Middle frontal gyrus (tissue), 1 donor: ENCODE data around the gene IFNA21.
"Not testable (repeated sequence)": the region's sequence is repeated elsewhere in the genome, so short reads cannot be mapped to it uniquely, and the experiment has no call there.

Source experiments
- DNase-seq: peaks from one replicate; pipeline ENCODE4 v3.0.0-alpha.2; 2015; ENCODE audit warnings: low spot score; ENCODE audit errors: extremely low spot score

The IFNA21 gene

DNA sequence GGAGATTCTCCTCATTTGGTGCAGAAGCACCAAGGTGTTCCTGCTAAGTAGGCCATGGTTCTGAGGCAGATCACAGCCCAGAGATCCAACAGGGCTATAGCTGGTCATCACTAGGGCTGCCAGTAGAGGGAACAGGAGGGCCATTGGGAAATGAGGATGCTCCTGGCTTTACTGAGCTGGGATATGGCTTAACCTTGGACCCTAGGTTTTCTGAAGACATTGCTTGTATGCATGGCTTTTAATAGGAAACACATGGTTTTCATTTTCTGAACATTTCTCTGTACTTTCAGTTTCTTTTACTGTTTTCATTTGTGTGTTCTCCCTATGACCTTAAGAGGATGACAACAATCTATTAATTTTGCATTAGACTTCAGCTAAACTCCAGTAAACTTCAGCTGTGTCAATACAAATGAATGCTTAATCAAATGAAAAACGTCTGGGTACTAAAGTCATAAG, 25.0 kb downstream of the IFNA21 start, which contains the start of gene IFNW1:
Gene IFNW1 (minus strand): TSS at position 406 of the 456 bp plus-strand sequence. CDS start 262 bp downstream, at position 144.
- DNase-seq, result no peak

- DNase-seq, result no peak
These were observed 29.4 kb downstream of the IFNA21 start for GRCh38 chr9:21137020-21137419.

GRCh38 chr9:21135736-21136135, 30.7 kb downstream of the IFNA21 start:
- DNase-seq, result no peak

DNA sequence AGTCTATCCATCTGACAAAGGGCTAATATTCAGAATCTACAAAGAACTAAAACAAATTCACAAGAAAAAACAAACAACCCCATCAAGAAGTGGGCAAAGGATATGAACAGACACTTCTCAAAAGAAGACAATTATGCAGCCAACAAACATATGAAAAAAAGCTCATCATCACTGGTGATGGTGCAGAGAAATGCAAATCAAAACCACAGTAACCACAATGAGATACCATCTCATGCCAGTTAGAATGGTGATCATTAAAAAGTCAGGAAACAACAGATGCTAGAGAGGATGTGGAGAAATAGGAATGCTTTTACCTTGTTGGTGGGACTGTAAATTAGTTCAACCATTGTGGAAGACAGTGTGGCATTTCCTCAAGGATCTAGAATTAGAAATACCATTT, 38.3 kb downstream of the IFNA21 start:
- not testable (repeated sequence) for DNase-seq

- DNase-seq, result no peak
These were observed 44.7 kb downstream of the IFNA21 start for GRCh38 chr9:21121595-21122251.

DNA sequence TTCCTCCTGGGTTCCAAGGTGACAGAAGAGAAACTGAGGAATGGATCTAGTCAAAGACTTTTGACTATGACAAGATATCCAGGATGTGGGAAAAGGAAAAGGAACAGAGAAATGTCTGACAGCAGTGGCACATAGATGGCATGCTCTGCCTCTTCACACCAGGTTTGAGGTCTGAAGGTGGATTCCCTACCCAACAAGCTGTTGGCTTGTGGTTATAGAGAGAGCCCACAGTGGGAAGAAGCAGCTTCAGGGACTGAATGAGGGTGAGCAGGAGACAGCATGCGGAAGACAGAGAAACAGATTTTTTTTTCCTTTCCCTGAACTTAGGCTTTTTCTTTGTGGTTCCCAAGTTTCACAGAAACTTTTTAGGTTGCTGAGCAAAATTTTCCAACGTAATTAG, 45.4 kb downstream of the IFNA21 start:
- no peak for DNase-seq

GRCh38 chr9:21119093-21119770, 47.2 kb downstream of the IFNA21 start:
- no peak for DNase-seq
